Subcutaneous abdominal adipose tissue (tissue), 5 donors: ENCODE results near the gene SEMA7A.

Source experiments
- H3K27ac ChIP-seq: one replicate; pipeline ENCODE4 v1.7.0; 2013; ENCODE audit warnings: low read depth, mild to moderate bottlenecking, inconsistent platforms, low read length, moderate library complexity
- H3K27me3 ChIP-seq, 5 donors: one replicate each; pipeline ENCODE4 v1.7.0; 2013; ENCODE audit warnings: low read length in 5 of 5, inconsistent platforms in 1 of 5; ENCODE audit not compliant: control insufficient read depth in 5 of 5, insufficient read depth in 4 of 5
- H3K36me3 ChIP-seq, 5 donors: one replicate each; pipeline ENCODE4 v1.7.0; 2013; ENCODE audit warnings: low read length in 5 of 5; ENCODE audit not compliant: control insufficient read depth in 5 of 5, insufficient read depth in 5 of 5
- H3K4me1 ChIP-seq, 5 donors: one replicate each; pipeline ENCODE4 v1.7.0; 2013; ENCODE audit warnings: low read length in 5 of 5, mild to moderate bottlenecking in 3 of 5, moderate library complexity in 1 of 5; ENCODE audit not compliant: control insufficient read depth in 5 of 5, insufficient read depth in 5 of 5
- H3K4me3 ChIP-seq, 5 donors: one replicate each; pipeline ENCODE4 v1.7.0; 2013; ENCODE audit warnings: low read length in 5 of 5, low read depth in 1 of 5
- H3K9ac ChIP-seq, 5 donors: one replicate each; pipeline ENCODE4 v1.7.0; 2013; ENCODE audit warnings: low read length in 5 of 5, mild to moderate bottlenecking in 4 of 5, moderate library complexity in 3 of 5
- H3K9me3 ChIP-seq, 5 donors: one replicate each; pipeline ENCODE4 v1.7.0; 2013; ENCODE audit warnings: low read length in 5 of 5; ENCODE audit not compliant: control insufficient read depth in 5 of 5
- donor health status: healthy.
- donor health status: healthy.
- donor health status: healthy.
- donor health status: healthy.
- donor health status: healthy.

SEMA7A gene

GRCh38 chr15:74389241-74390048, 44.3 kb downstream of the SEMA7A start:
- H3K4me3 ChIP-seq = no peak overlapping the region
- H3K4me1 ChIP-seq = peaks cover 0 to 22% (median 11%) of the 10 kb centered on the region in 5 donors
- no peaks in the 10 kb centered on the region for H3K36me3 ChIP-seq
- peaks cover 0 to 8% (median 6%) of the 10 kb centered on the region in 5 donors for H3K27me3 ChIP-seq
- H3K9ac ChIP-seq = no peak overlapping the region
- no peak overlapping the region for H3K27ac ChIP-seq
- no peaks in the 10 kb centered on the region for H3K9me3 ChIP-seq

DNA sequence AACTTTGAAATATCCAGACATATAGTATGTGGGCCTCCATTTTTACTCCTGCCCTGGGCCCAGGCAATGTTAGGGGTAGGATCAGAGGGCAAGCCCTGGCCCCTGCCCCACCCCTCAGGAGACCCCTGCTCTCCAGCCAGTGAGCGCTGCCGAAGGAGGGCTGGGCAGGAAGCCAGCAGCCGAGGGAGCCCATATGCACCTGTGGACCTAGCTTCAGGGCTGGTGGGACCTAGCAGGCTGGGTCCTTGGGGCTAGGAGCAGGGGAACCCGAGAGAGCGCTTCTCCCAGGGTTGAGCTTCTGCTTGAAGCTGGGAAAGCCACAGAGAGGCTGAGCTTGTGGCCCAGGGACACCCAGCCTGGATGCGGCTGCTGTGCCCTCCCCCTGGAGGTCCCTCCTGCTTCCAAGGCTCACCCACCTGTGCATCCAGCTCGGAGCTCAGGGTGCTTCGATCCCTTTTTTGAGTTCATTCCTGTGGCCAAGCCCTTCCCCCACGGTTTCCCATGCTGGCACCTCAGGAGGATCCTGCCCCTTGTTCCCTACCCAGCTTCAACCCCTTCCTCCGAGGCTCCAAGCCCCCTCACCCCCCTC, 45.3 kb downstream of the SEMA7A start:
- Histone ChIP-seq H3K27ac (no peak overlapping the region), H3K4me1 (peaks cover 0 to 28% (median 15%) of the 10 kb centered on the region in 5 donors), H3K9me3 (no peaks in the 10 kb centered on the region), H3K36me3 (no peaks in the 10 kb centered on the region), H3K9ac (no peak overlapping the region), H3K27me3 (peaks cover 0 to 8% (median 6%) of the 10 kb centered on the region in 5 donors), H3K4me3 (no peak overlapping the region)

GRCh38 chr15:74387621-74388362, 46.0 kb downstream of the SEMA7A start:
- Histone ChIP-seq H3K4me1 (peaks cover 0 to 28% (median 15%) of the 10 kb centered on the region in 5 donors), H3K9ac (no peak overlapping the region), H3K4me3 (no peak overlapping the region), H3K36me3 (no peaks in the 10 kb centered on the region), H3K9me3 (no peaks in the 10 kb centered on the region), H3K27me3 (peaks cover 0 to 8% (median 6%) of the 10 kb centered on the region in 5 donors), H3K27ac (no peak overlapping the region)

DNA sequence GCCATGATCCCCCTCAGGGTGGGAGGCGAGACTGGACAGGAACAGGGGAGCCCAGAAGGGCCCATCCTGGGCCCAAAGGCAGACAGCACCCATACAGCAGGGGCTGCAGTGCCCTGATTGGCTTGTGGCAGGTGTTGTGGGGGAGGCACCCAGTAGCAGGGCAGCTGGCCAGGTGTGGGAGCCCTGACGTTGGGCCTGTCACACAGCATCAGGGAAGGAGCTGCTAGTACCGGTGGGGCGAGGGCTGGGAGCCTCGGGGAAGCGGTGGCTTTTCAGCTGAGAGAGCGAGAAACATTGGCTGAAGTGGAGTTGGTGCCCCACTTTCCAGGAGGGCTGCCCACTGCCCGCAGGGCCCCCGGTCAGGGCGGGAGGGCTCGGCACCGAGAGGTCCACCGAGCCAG, 46.6 kb downstream of the SEMA7A start:
- peaks cover 0 to 8% (median 4%) of the 10 kb centered on the region in 5 donors for H3K27me3 ChIP-seq
- H3K4me1 ChIP-seq = peaks cover 0 to 28% (median 17%) of the 10 kb centered on the region in 5 donors
- no peak overlapping the region for H3K9ac ChIP-seq
- no peak overlapping the region for H3K27ac ChIP-seq
- H3K36me3 ChIP-seq = no peaks in the 10 kb centered on the region
- no peak overlapping the region for H3K4me3 ChIP-seq
- H3K9me3 ChIP-seq = no peaks in the 10 kb centered on the region

GRCh38 chr15:74386496-74387140, 47.1 kb downstream of the SEMA7A start:
- Histone ChIP-seq H3K9ac (no peak overlapping the region), H3K27ac (no peak overlapping the region), H3K36me3 (no peaks in the 10 kb centered on the region), H3K27me3 (peaks cover 2 to 7% (median 4%) of the 10 kb centered on the region in 5 donors), H3K4me1 (peaks cover 0 to 28% (median 18%) of the 10 kb centered on the region in 5 donors), H3K9me3 (no peaks in the 10 kb centered on the region), H3K4me3 (no peak overlapping the region)

GRCh38 chr15:74385733-74386132, 48.0 kb downstream of the SEMA7A start:
- peaks cover 0 to 28% (median 18%) of the 10 kb centered on the region in 5 donors for H3K4me1 ChIP-seq
- H3K36me3 ChIP-seq = no peaks in the 10 kb centered on the region
- H3K9ac ChIP-seq = no peak overlapping the region
- peaks cover 2 to 5% (median 5%) of the 10 kb centered on the region in 5 donors for H3K27me3 ChIP-seq
- H3K9me3 ChIP-seq = no peaks in the 10 kb centered on the region
- H3K27ac ChIP-seq = no peak overlapping the region
- H3K4me3 ChIP-seq = no peak overlapping the region

DNA sequence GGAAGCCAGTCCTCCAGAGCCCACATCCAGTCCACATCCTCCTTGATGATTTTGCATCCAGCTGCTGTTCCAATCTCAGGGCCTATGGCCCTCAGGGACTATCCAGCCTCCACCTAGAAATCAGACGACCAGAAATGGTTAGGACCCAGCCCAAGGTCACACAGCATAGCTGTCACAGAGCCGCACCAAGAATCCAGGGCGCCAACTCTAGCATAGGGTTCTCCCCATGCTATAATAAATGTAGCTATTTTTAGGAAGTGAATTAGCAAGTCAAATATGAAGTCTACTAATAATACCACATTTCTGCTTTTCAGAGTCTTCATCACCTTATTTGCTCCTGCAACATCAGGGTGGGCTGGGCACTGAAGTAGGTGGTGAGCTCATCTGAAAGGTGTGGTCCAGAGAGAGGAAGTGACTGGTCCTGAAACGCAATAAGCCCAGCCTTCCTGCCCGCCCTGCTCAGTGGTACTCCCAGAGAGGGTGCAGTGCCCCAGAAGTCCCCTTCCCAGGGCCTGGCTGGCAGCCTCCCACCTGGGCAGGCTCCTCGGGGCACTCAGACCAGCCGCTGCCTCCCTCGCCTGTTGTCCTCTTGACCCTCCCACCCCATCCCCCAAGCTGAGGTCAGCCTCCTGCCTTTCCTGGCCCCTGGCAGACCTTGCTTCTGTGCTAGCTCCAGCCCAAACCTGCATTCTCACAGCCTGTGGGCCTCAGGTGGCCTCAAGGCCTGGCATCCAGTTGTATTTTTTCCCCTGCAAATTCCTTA, 48.7 kb downstream of the SEMA7A start:
- Histone ChIP-seq H3K9me3 (no peaks in the 10 kb centered on the region), H3K27me3 (peaks cover 4 to 6% (median 5%) of the 10 kb centered on the region in 5 donors), H3K4me3 (no peak overlapping the region), H3K36me3 (no peaks in the 10 kb centered on the region), H3K4me1 (peaks cover 0 to 28% (median 18%) of the 10 kb centered on the region in 5 donors), H3K9ac (peak overlapping the region in 1 of 5 donors; percentile 35), H3K27ac (no peak overlapping the region)

GRCh38 chr15:74384566-74384880, 49.2 kb downstream of the SEMA7A start:
- Histone ChIP-seq H3K36me3 (no peaks in the 10 kb centered on the region), H3K4me1 (peaks cover 0 to 28% (median 18%) of the 10 kb centered on the region in 5 donors), H3K27ac (no peak overlapping the region), H3K27me3 (peaks cover 4 to 6% (median 5%) of the 10 kb centered on the region in 5 donors), H3K9me3 (no peaks in the 10 kb centered on the region), H3K4me3 (no peak overlapping the region), H3K9ac (no peak overlapping the region)
